Measurements from ENCODE around the gene CNN3.

- TF ChIP-seq, protein P1, sequence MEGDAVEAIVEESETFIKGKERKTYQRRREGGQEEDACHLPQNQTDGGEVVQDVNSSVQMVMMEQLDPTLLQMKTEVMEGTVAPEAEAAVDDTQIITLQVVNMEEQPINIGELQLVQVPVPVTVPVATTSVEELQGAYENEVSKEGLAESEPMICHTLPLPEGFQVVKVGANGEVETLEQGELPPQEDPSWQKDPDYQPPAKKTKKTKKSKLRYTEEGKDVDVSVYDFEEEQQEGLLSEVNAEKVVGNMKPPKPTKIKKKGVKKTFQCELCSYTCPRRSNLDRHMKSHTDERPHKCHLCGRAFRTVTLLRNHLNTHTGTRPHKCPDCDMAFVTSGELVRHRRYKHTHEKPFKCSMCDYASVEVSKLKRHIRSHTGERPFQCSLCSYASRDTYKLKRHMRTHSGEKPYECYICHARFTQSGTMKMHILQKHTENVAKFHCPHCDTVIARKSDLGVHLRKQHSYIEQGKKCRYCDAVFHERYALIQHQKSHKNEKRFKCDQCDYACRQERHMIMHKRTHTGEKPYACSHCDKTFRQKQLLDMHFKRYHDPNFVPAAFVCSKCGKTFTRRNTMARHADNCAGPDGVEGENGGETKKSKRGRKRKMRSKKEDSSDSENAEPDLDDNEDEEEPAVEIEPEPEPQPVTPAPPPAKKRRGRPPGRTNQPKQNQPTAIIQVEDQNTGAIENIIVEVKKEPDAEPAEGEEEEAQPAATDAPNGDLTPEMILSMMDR (IDR thresholded peaks at IDR 0.05): no peak
- no peak for TF ChIP-seq HOXB13 (CRISPR knock-in tag; IDR thresholded peaks at IDR 0.05; ENCODE audit: low read depth)
- TF ChIP-seq ATOH8 (CRISPR knock-in tag; IDR thresholded peaks at IDR 0.05; ENCODE audit: low read depth): no peak
- TF ChIP-seq MAZ (IDR thresholded peaks at IDR 0.05; ENCODE audit: borderline replicate concordance, low read depth, low read length): no peak
- TF ChIP-seq RAD21 (conservative IDR thresholded peaks at IDR 0.05 in 1 of 2, IDR thresholded peaks at IDR 0.05 in 1 of 2): no peak
- TF ChIP-seq MAFK (IDR thresholded peaks at IDR 0.05; ENCODE audit: partially characterized antibody): no peak
Measured at GRCh38 chr1:94961988-94962387, 35.1 kb upstream of the CNN3 start.

Data from A549 (cell line).